Tibial artery (tissue), 4 donors: Measurements from ENCODE around the gene TTC39C.

Experiments used
- DNase-seq, 2 donors: peaks; one replicate each; pipeline ENCODE4 v3.0.0-alpha.2; 2019
- H3K27ac ChIP-seq, 2 donors: fragments of 200-600 bp; sonication (generic) in 1 of 2; 1 replicate in 1 of 2; 2 replicates in 1 of 2; pipeline ENCODE4 v1.5.1; 2018 to 2019; ENCODE audit warnings: mild to moderate bottlenecking in 1 of 2
- H3K27me3 ChIP-seq, 2 donors: fragments of 200-600 bp; sonication (generic) in 1 of 2; one replicate each; pipeline versions ENCODE4 v1.5.1 to v1.6.0; 2016 to 2019
- H3K36me3 ChIP-seq, 3 donors: fragments of 200-600 bp; sonication (generic) in 2 of 3; one replicate each; pipeline ENCODE4 v1.5.1; 2016 to 2019; ENCODE audit warnings: mild to moderate bottlenecking in 2 of 3
- H3K4me1 ChIP-seq, 4 donors: fragments of 200-600 bp; sonication (generic) in 2 of 4; 1 replicate in 3 of 4; 2 replicates in 1 of 4; pipeline ENCODE4 v1.5.1; 2016 to 2019
- H3K4me3 ChIP-seq, 2 donors: fragments of 200-600 bp; sonication (generic) in 1 of 2; 1 replicate in 1 of 2; 2 replicates in 1 of 2; pipeline ENCODE4 v1.5.1; 2018 to 2019; ENCODE audit warnings: mild to moderate bottlenecking in 2 of 2
- H3K9me3 ChIP-seq, 3 donors: fragments of 200-600 bp; sonication (generic) in 1 of 3; one replicate each; pipeline ENCODE4 v1.5.1; 2016 to 2019
- CTCF ChIP-seq, 2 experiments: fragments of 200-600 bp in 1 of 2; fragments of 450-650 bp in 1 of 2; IDR thresholded peaks; one replicate each; pipeline ENCODE4 v1.5.1; 2017 to 2019; ENCODE audit warnings: antibody characterized with exemption in 2 of 2, mild to moderate bottlenecking in 1 of 2, moderate library complexity in 1 of 2
- intact Hi-C: fragments of 100-400 bp; cut with DNase I; formaldehyde crosslinking; loops from one replicate; pipeline ENCODE4 v1.15.0; 2023; ENCODE audit warnings: low total_unique reads

The TTC39C gene

DNA sequence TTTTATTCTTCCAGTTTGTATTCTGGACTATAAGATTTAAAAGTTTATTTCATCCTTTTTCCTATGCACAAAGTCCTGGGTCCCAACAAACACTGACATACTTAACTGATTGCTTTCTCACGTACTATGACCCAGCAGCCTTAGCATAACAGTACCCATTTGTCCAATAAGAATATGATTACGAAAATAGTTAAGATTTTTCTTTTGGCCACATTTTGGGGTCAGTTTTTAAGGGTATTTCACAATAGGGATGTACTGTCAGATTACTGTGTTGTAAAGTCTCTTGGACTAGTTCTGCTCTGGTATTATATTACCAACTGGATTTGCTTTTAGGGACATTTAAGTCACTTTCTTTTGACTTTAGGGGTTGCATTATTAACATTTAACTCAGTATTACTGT is 46.1 kb downstream of the TTC39C start:
- intact Hi-C loops, result no loop called here
- H3K36me3 ChIP-seq, result no peaks in the 10 kb centered on the region

DNA sequence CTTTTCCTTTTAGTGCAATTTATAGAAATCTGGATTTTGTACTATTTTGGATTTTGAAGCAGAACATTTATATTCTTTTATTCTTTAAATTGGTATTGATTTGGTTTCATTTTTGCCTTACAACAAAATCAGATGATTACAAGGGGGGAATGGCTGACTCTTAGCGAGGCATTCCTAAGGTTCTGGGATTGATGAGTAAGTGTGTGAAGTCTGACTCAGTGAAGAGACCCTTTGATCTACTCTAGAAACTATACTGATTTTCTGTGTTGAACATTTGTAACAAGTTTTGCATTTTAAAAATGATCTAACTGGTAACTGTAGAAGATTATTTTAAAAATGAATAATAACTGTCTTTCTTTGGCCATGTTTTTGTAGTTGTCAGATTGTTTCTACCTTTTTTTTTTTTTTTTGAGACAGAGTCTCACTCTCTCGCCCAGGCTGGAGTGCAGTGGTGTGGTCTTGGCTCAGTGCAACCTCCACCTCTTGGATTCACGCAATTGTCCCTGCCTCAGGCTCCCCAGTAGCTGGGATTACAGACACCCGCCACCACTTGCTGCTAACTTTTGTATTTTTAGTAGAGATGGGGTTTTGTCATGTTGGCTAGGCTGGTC is 48.7 kb downstream of the TTC39C start:
- Histone ChIP-seq H3K4me1 (no peaks in the 10 kb centered on the region), H3K4me3 (no peak overlapping the region), H3K27ac (no peak overlapping the region), H3K9me3 (no peaks in the 10 kb centered on the region), H3K27me3 (no peaks in the 10 kb centered on the region), H3K36me3 (peaks cover 0 to 15% (median 0%) of the 10 kb centered on the region in 3 donors)
- intact Hi-C loops, result no loop called here
- no peak for DNase-seq
- no peak for TF ChIP-seq CTCF (IDR thresholded peaks at IDR 0.05)

More for the DNA sequence above, 46.1 kb downstream of the TTC39C start:
- H3K4me3 ChIP-seq, result no peak overlapping the region
- no peak for TF ChIP-seq CTCF (IDR thresholded peaks at IDR 0.05)
- H3K27me3 ChIP-seq, result no peaks in the 10 kb centered on the region
- no peak overlapping the region for H3K27ac ChIP-seq
- H3K4me1 ChIP-seq, result no peaks in the 10 kb centered on the region
- no peak for DNase-seq
- H3K9me3 ChIP-seq, result no peaks in the 10 kb centered on the region

GRCh38 chr18:24064391-24065100 is 50.0 kb downstream of the TTC39C start:
- H3K4me3 ChIP-seq, result no peak overlapping the region
- no peak overlapping the region for H3K27ac ChIP-seq
- no peak for DNase-seq
- peaks cover 0 to 15% (median 0%) of the 10 kb centered on the region in 3 donors for H3K36me3 ChIP-seq
- no peak for TF ChIP-seq CTCF (IDR thresholded peaks at IDR 0.05)
- intact Hi-C loops, result no loop called here
- no peaks in the 10 kb centered on the region for H3K4me1 ChIP-seq
- H3K9me3 ChIP-seq, result no peaks in the 10 kb centered on the region
- no peaks in the 10 kb centered on the region for H3K27me3 ChIP-seq

GRCh38 chr18:24065906-24066305 is 51.4 kb downstream of the TTC39C start:
- no peaks in the 10 kb centered on the region for H3K27me3 ChIP-seq
- intact Hi-C loops, result no loop called here
- H3K4me3 ChIP-seq, result no peak overlapping the region
- H3K36me3 ChIP-seq, result peaks cover 0 to 15% (median 0%) of the 10 kb centered on the region in 3 donors
- no peak for DNase-seq
- no peaks in the 10 kb centered on the region for H3K9me3 ChIP-seq
- TF ChIP-seq CTCF (IDR thresholded peaks at IDR 0.05), result no peak
- H3K27ac ChIP-seq, result no peak overlapping the region
- no peaks in the 10 kb centered on the region for H3K4me1 ChIP-seq

DNA sequence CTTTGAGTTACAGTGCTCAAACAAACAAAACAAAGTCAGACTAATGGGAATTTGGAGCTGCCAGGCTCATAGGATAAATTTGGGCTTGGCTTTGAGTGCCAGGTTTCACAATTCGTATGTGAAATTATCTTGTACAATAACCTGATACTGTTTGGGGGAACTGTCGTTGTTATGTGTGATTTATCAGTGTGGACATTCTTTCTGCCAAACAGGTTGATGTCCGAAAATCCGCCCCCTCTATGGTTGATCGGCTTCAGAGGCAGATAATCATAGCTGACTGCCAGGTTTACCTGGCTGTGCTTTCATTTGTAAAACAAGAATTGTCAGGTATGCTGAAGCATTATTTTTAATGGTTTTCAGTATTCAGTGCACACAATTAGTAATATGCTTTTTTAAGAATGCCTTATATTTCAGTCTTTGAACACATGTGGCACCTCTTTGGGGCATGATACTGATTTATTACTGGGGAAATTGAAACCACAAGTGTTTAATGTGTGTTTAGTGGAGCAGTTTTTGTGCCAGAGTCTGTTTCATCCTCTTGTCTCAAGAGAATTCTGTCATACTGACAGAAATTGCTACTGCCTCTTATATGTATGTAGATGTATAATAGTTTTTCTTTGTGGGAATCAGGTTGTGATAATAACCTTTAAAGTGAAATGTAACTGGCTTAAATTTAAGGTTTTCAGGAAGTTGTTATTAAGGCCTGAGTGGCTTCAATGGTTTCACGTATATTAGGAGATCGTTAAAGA is 54.6 kb downstream of the TTC39C start:
- H3K4me3 ChIP-seq, result no peak overlapping the region
- no peaks in the 10 kb centered on the region for H3K9me3 ChIP-seq
- DNase-seq, result no peak
- no peaks in the 10 kb centered on the region for H3K27me3 ChIP-seq
- intact Hi-C loops, result no loop called here
- TF ChIP-seq CTCF (IDR thresholded peaks at IDR 0.05), result no peak
- H3K4me1 ChIP-seq, result no peaks in the 10 kb centered on the region
- no peak overlapping the region for H3K27ac ChIP-seq
- H3K36me3 ChIP-seq, result peaks cover 0 to 15% (median 0%) of the 10 kb centered on the region in 3 donors
